Stimulated activated CD4-positive, alpha-beta T cell treated with anti-CD3 and anti-CD28 coated beads, Interleukin-1b, Interleukin-23, amount 100 ng/mL, for 1 hour (primary cell): ENCODE measurements around the gene SPATA46.

Experiments used
- DNase-seq, 2 donors: peaks; one replicate each; pipeline ENCODE4 v3.0.0-alpha.2; 2020; ENCODE audit warnings: low read depth in 2 of 2

SPATA46 gene

GRCh38 chr1:162391790-162392563 is 15.3 kb upstream of the SPATA46 start:
- DNase-seq: no peak

GRCh38 chr1:162390396-162391185 is 13.9 kb upstream of the SPATA46 start:
- no peak for DNase-seq

GRCh38 chr1:162389971-162390370 is 13.3 kb upstream of the SPATA46 start:
- DNase-seq: no peak

- DNase-seq: no peak
These were observed 12.6 kb upstream of the SPATA46 start for GRCh38 chr1:162389021-162389818.

- DNase-seq: no peak
These were observed 12.0 kb upstream of the SPATA46 start for GRCh38 chr1:162388615-162389014.

GRCh38 chr1:162388083-162388594 is 11.5 kb upstream of the SPATA46 start:
- no peak for DNase-seq

GRCh38 chr1:162387226-162388082 is 10.8 kb upstream of the SPATA46 start:
- no peak for DNase-seq

- no peak for DNase-seq
These were observed 9.9 kb upstream of the SPATA46 start for GRCh38 chr1:162386292-162387225.

GRCh38 chr1:162385702-162386101 is 9.0 kb upstream of the SPATA46 start:
- DNase-seq: no peak

- no peak for DNase-seq
These were observed 8.6 kb upstream of the SPATA46 start for GRCh38 chr1:162385280-162385623.

GRCh38 chr1:162384601-162385279 is 8.1 kb upstream of the SPATA46 start:
- no peak for DNase-seq

- DNase-seq: no peak
These were observed 7.5 kb upstream of the SPATA46 start for GRCh38 chr1:162384116-162384515.

GRCh38 chr1:162383516-162383915 is 6.9 kb upstream of the SPATA46 start:
- no peak for DNase-seq

GRCh38 chr1:162383091-162383490 is 6.4 kb upstream of the SPATA46 start:
- DNase-seq: no peak

- DNase-seq: no peak
These were observed 5.5 kb upstream of the SPATA46 start for GRCh38 chr1:162381941-162382750.

GRCh38 chr1:162381383-162381782 is 4.7 kb upstream of the SPATA46 start, which contains the start of gene C1orf226:
TSS of gene C1orf226 (plus strand) at chr1:162381728. CDS start at chr1:162381902, 174 bp downstream.
- DNase-seq: no peak

- no peak for DNase-seq
These were observed 3.6 kb upstream of the SPATA46 start for GRCh38 chr1:162380061-162380846.

GRCh38 chr1:162375463-162375862 is 1.2 kb downstream of the SPATA46 start:
- no peak for DNase-seq
